Breast epithelium (tissue), 3 donors: Measurements from ENCODE around the gene P2RY13.

ENCODE experiments used
- POLR2A ChIP-seq: fragments of 450-650 bp; IDR thresholded peaks from one replicate; pipeline ENCODE4 v1.6.1; 2016; ENCODE audit warnings: antibody characterized with exemption, mild to moderate bottlenecking, moderate library complexity
- POLR2AphosphoS5 ChIP-seq, 3 donors: sonication (generic); formaldehyde crosslinking; IDR thresholded peaks; one replicate each; pipeline ENCODE4 v1.6.1; 2017; ENCODE audit warnings: antibody characterized with exemption in 3 of 3
- TF ChIP-seq, protein P1 (sequence below), 3 donors: fragments of 450-650 bp; IDR thresholded peaks; one replicate each; pipeline ENCODE4 v1.5.1; 2016 to 2017; ENCODE audit warnings: antibody characterized with exemption in 3 of 3, mild to moderate bottlenecking in 3 of 3, moderate library complexity in 3 of 3

DNA sequence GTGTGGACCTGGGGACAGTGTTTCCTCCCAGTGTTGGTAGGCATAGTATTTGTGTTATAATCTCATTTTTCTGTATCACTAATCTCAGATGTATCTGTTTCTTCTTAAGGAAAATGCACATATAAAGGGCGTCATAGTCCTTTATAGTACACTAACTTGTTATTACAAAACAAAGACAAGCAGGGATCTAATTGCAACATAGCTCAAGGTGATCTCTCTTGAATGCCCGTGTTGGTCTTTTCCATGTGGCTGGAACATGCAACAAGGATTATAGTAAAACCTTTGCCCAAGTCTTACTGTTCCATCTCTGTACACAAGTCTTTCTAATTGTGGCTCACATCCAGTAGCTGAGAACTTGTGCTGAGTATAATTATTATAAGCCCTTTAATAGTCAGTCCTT, 9.2 kb downstream of the P2RY13 start:
- TF ChIP-seq, protein P1, sequence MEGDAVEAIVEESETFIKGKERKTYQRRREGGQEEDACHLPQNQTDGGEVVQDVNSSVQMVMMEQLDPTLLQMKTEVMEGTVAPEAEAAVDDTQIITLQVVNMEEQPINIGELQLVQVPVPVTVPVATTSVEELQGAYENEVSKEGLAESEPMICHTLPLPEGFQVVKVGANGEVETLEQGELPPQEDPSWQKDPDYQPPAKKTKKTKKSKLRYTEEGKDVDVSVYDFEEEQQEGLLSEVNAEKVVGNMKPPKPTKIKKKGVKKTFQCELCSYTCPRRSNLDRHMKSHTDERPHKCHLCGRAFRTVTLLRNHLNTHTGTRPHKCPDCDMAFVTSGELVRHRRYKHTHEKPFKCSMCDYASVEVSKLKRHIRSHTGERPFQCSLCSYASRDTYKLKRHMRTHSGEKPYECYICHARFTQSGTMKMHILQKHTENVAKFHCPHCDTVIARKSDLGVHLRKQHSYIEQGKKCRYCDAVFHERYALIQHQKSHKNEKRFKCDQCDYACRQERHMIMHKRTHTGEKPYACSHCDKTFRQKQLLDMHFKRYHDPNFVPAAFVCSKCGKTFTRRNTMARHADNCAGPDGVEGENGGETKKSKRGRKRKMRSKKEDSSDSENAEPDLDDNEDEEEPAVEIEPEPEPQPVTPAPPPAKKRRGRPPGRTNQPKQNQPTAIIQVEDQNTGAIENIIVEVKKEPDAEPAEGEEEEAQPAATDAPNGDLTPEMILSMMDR (IDR thresholded peaks at IDR 0.05) = no peak
- TF ChIP-seq POLR2A (no peak), POLR2AphosphoS5 (IDR thresholded peaks at IDR 0.05) (no peak)
